Activated T-helper 1 cell treated with anti-CD3 and anti-CD28 coated beads, Interleukin-12 subunit alpha, Interleukin-12 subunit beta, Interleukin-2, Interleukin-4 antibody, amounts not matched to agents 30 ng/mL and 10 ng/mL and 1 ng/mL, durations not matched to agents 14 hours and 24 hours and 36 hours (primary cell): Measurements from ENCODE around the gene TSC22D4. TPM values are rescaled to one million over a fixed set of nuclear protein-coding genes. Genes with fewer than 3 reads are reported as not detected.
"Not testable (repeated sequence)": the region's sequence is repeated elsewhere in the genome, so short reads cannot be mapped to it uniquely, and the experiment has no call there.

Experiments used
- DNase-seq: peaks from one replicate; pipeline ENCODE4 v3.0.0; 2021; ENCODE audit warnings: low spot score
- H3K27ac Mint-ChIP-seq: one replicate; pipeline ENCODE4 v1.8.0; 2021; ENCODE audit warnings: mild to moderate bottlenecking, mixed read lengths
- H3K27me3 Mint-ChIP-seq: one replicate; pipeline ENCODE4 v1.8.0; 2022; ENCODE audit warnings: mild to moderate bottlenecking, moderate library complexity, mixed read lengths; ENCODE audit not compliant: insufficient read depth
- H3K36me3 Mint-ChIP-seq: one replicate; pipeline ENCODE4 v1.8.0; 2021; ENCODE audit warnings: low read depth, mixed read lengths
- H3K4me1 Mint-ChIP-seq: one replicate; pipeline ENCODE4 v1.8.0; 2021; ENCODE audit warnings: low read depth, mixed read lengths
- H3K4me3 Mint-ChIP-seq: one replicate; pipeline ENCODE4 v1.8.0; 2021; ENCODE audit warnings: mild to moderate bottlenecking, moderate library complexity, mixed read lengths
- H3K9me3 Mint-ChIP-seq: one replicate; pipeline ENCODE4 v1.8.0; 2021; ENCODE audit warnings: mixed read lengths
- intact Hi-C: fragments of 100-400 bp; cut with micrococcal nuclease; formaldehyde crosslinking; loops from one replicate; pipeline ENCODE4 v1.15.1; 2024
- total RNA-seq: library from RNA; stranded (reverse); gene quantifications from 2 replicates; pipeline ENCODE4 v1.2.3, GENCODE V29; 2022

Gene TSC22D4
- total RNA-seq, 1 donor from 2014 or later: 134 TPM

- no peak for DNase-seq
- Mint-ChIP-seq H3K27ac (no peak within 1 kb of the TSS), H3K27me3 (no peaks in the 10 kb centered on the region), H3K9me3 (no peaks in the 10 kb centered on the region), H3K36me3 (peaks cover 18% of the 10 kb centered on the region), H3K4me3 (no peak within 1 kb of the TSS), H3K4me1 (no peaks in the 10 kb centered on the region)
- intact Hi-C loops: no loop called here
Measured at GRCh38 chr7:100464210-100464660, 14.8 kb downstream of the TSC22D4 start, which contains the start of gene SPACDR. Gene SPACDR (minus strand): TSS chr7:100464260. CDS start chr7:100464025, 235 bp downstream.

DNA sequence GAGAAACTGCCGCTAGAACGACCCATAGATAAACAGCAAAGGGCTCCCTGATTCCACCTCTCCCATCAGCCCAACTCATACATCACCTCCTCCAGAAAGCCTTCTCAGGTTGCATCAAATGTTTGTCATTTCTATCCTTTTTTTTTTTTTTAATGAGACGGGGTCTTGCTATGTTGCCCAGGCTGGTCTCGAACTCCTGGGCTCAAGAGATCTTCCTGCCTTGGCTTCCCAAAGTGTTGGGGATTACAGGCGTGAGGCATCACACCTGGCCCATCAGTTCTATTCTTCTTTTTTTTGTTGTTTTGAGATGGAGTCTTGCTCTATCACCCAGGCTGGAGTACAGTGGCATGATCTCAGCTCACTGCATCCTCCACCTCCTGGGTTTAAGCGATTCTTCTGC is 22.0 kb downstream of the TSC22D4 start:
- Mint-ChIP-seq H3K4me1 (peaks cover 17% of the 10 kb centered on the region), H3K4me3 (no peak overlapping the region), H3K36me3 (peaks cover 11% of the 10 kb centered on the region), H3K9me3 (no peaks in the 10 kb centered on the region), H3K27ac (no peak overlapping the region), H3K27me3 (no peaks in the 10 kb centered on the region)
- intact Hi-C loops: no loop called here
- DNase-seq: no peak

DNA sequence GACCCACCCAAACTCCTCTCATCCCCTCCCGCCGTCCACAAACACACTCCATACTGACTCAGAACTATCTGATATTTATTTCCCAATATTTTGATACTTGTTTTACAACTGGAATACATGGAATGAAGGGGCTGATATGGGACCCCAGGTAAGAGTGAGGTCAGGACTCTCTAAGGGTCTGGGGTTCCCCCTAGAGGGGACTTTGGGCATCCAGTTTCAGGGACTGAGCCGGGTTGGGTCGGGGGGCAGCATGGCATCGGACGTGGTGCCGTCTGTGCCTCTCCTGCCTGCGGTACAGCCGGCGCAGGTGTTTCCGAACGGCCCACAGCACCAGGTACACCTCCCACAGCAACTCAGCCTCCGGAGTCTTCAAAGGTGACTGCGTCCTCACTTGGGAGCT is 22.5 kb downstream of the TSC22D4 start:
- H3K27ac Mint-ChIP-seq: no peak overlapping the region
- peaks cover 11% of the 10 kb centered on the region for H3K36me3 Mint-ChIP-seq
- H3K9me3 Mint-ChIP-seq: no peaks in the 10 kb centered on the region
- intact Hi-C loops: no loop called here
- no peak overlapping the region for H3K4me3 Mint-ChIP-seq
- DNase-seq: no peak
- H3K27me3 Mint-ChIP-seq: no peaks in the 10 kb centered on the region
- peaks cover 17% of the 10 kb centered on the region for H3K4me1 Mint-ChIP-seq

GRCh38 chr7:100455206-100455605 is 23.8 kb downstream of the TSC22D4 start:
- Mint-ChIP-seq H3K27me3 (no peaks in the 10 kb centered on the region), H3K36me3 (peaks cover 11% of the 10 kb centered on the region)
- intact Hi-C loops: no loop called here

DNA sequence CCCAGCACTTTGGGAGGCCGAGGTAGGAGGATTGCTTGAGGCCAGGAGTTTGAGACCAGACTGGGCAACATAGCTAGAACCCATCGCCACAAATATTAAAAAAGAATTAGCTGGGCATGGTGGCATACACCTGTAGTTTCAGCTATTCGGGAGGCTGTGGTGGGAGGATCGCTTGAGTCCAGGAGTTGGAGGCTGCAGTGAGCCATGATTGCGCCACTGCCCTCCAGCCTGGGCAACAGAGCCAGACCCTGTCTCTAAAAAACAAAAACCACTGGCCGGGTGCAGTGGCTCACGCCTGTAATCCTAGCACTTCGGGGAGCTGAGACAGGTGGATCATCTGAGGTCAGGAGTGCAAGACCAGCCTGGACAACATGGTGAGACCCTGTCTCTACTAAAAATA is 25.2 kb downstream of the TSC22D4 start:
- H3K9me3 Mint-ChIP-seq, H3K27me3 Mint-ChIP-seq, H3K36me3 Mint-ChIP-seq, intact Hi-C loops, H3K4me3 Mint-ChIP-seq, H3K27ac Mint-ChIP-seq, DNase-seq: not testable (repeated sequence)
- H3K4me1 Mint-ChIP-seq: peaks cover 17% of the 10 kb centered on the region

More at GRCh38 chr7:100455206-100455605, 23.8 kb downstream of the TSC22D4 start:
- no peak overlapping the region for H3K4me3 Mint-ChIP-seq
- DNase-seq: no peak
- no peak overlapping the region for H3K27ac Mint-ChIP-seq
- peaks cover 17% of the 10 kb centered on the region for H3K4me1 Mint-ChIP-seq
- H3K9me3 Mint-ChIP-seq: no peaks in the 10 kb centered on the region

GRCh38 chr7:100452513-100452912 is 26.5 kb downstream of the TSC22D4 start:
- Mint-ChIP-seq H3K9me3 (no peaks in the 10 kb centered on the region), H3K4me1 (peaks cover 9% of the 10 kb centered on the region), H3K27ac (no peak overlapping the region), H3K27me3 (no peaks in the 10 kb centered on the region), H3K4me3 (no peak overlapping the region), H3K36me3 (peaks cover 6% of the 10 kb centered on the region)
- DNase-seq: no peak
- intact Hi-C loops: no loop called here

- Mint-ChIP-seq H3K4me1 (peaks cover 17% of the 10 kb centered on the region), H3K27ac (no peak overlapping the region), H3K36me3 (no peaks in the 10 kb centered on the region), H3K27me3 (no peaks in the 10 kb centered on the region), H3K4me3 (peak overlapping the region; percentile 22), H3K9me3 (no peaks in the 10 kb centered on the region)
- DNase-seq: no peak
- intact Hi-C loops: no loop called here
Measured at GRCh38 chr7:100449190-100449795, 29.7 kb downstream of the TSC22D4 start.

DNA sequence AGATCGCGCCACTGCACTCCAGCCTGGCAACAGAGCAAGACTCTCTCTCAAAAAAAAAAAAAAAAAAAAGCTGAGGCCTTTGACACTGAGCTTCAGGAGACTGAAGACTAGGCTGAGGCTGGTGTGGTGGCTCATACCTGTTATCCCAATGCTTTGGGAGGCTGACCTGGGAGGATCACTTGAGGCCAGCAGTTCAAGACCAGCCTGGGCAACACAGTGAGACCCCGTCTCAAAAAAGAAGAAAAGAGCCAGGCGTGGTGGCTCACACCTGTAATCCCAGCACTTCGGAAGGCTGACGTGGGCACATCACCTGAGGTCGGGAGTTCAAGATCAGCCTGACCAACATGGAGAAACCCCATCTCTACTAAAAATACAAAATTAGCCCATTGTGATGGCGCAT is 31.7 kb downstream of the TSC22D4 start:
- H3K4me3 Mint-ChIP-seq, H3K27ac Mint-ChIP-seq, H3K27me3 Mint-ChIP-seq, H3K9me3 Mint-ChIP-seq, H3K36me3 Mint-ChIP-seq, intact Hi-C loops, DNase-seq: not testable (repeated sequence)
- H3K4me1 Mint-ChIP-seq: peaks cover 20% of the 10 kb centered on the region

- Mint-ChIP-seq H3K27me3 (no peaks in the 10 kb centered on the region), H3K36me3 (no peaks in the 10 kb centered on the region), H3K4me1 (peaks cover 20% of the 10 kb centered on the region), H3K4me3 (no peak overlapping the region), H3K9me3 (no peaks in the 10 kb centered on the region), H3K27ac (no peak overlapping the region)
- no peak for DNase-seq
- intact Hi-C loops: no loop called here
Measured at GRCh38 chr7:100446040-100446439, 33.0 kb downstream of the TSC22D4 start.

- no peak for DNase-seq
- Mint-ChIP-seq H3K36me3 (no peaks in the 10 kb centered on the region), H3K9me3 (no peaks in the 10 kb centered on the region), H3K4me1 (peaks cover 20% of the 10 kb centered on the region), H3K4me3 (no peak overlapping the region), H3K27me3 (no peaks in the 10 kb centered on the region), H3K27ac (peak overlapping the region; percentile 67)
- intact Hi-C loops: no loop called here
Measured at GRCh38 chr7:100444311-100445278, 34.4 kb downstream of the TSC22D4 start.

GRCh38 chr7:100443096-100443840 is 35.7 kb downstream of the TSC22D4 start:
- H3K4me3 Mint-ChIP-seq: no peak overlapping the region
- H3K36me3 Mint-ChIP-seq: no peaks in the 10 kb centered on the region
- H3K4me1 Mint-ChIP-seq: peaks cover 20% of the 10 kb centered on the region
- DNase-seq: no peak
- intact Hi-C loops: no loop called here
- no peaks in the 10 kb centered on the region for H3K9me3 Mint-ChIP-seq
- H3K27ac Mint-ChIP-seq: peak overlapping the region; percentile 69
- H3K27me3 Mint-ChIP-seq: no peaks in the 10 kb centered on the region

- H3K9me3 Mint-ChIP-seq: no peaks in the 10 kb centered on the region
- H3K4me3 Mint-ChIP-seq: no peak overlapping the region
- peak overlapping the region; percentile 1 for H3K27ac Mint-ChIP-seq
- DNase-seq: no peak
- peaks cover 20% of the 10 kb centered on the region for H3K4me1 Mint-ChIP-seq
- no peaks in the 10 kb centered on the region for H3K27me3 Mint-ChIP-seq
- intact Hi-C loops: no loop called here
- no peaks in the 10 kb centered on the region for H3K36me3 Mint-ChIP-seq
Measured at GRCh38 chr7:100441641-100442535, 37.1 kb downstream of the TSC22D4 start.
